DOHH2 (cell line): ENCODE data around the gene PRKCE.

ENCODE experiments used
- H3F3A ChIP-seq: fragments of 200-600 bp; sonication (generic), shearing (Covaris generic); 2 replicates; pipeline ENCODE4 v1.6.0; 2016; ENCODE audit warnings: antibody characterized with exemption, mild to moderate bottlenecking; ENCODE audit not compliant: control insufficient read depth, insufficient read depth
- H3K27ac ChIP-seq: fragments of 200-600 bp; sonication (generic); 2 replicates; pipeline ENCODE4 v1.5.1; 2014; ENCODE audit warnings: low read depth, mild to moderate bottlenecking, low read length, moderate library complexity
- H3K27me3 ChIP-seq: fragments of 200-600 bp; sonication (generic); 2 replicates; pipeline ENCODE4 v1.6.1; 2014; ENCODE audit warnings: mild to moderate bottlenecking, low read length, mixed read lengths; ENCODE audit not compliant: control insufficient read depth
- H3K36me3 ChIP-seq: fragments of 200-600 bp; sonication (generic); 2 replicates; pipeline ENCODE4 v1.6.1; 2014; ENCODE audit warnings: mild to moderate bottlenecking, low read length, moderate library complexity, mixed read lengths; ENCODE audit not compliant: control insufficient read depth
- H3K4me1 ChIP-seq: fragments of 200-600 bp; sonication (generic); 2 replicates; pipeline ENCODE4 v1.6.1; 2014; ENCODE audit warnings: mild to moderate bottlenecking, low read length, mixed read lengths; ENCODE audit not compliant: control insufficient read depth
- H3K4me2 ChIP-seq: fragments of 200-600 bp; sonication (generic); 2 replicates; pipeline ENCODE4 v1.6.0; 2014; ENCODE audit warnings: mild to moderate bottlenecking, low read length, moderate library complexity
- H3K4me3 ChIP-seq: fragments of 200-600 bp; sonication (generic); 2 replicates; pipeline ENCODE4 v1.5.1; 2014; ENCODE audit warnings: mild to moderate bottlenecking, low read length, mixed read lengths
- H3K79me2 ChIP-seq: fragments of 200-600 bp; sonication (generic); 2 replicates; pipeline ENCODE4 v1.6.1; 2014; ENCODE audit warnings: mild to moderate bottlenecking, low read length, mixed read lengths; ENCODE audit not compliant: control insufficient read depth
- H3K9me2 ChIP-seq: fragments of 200-600 bp; sonication (generic); replicated peaks from 2 replicates; pipeline ENCODE4 v1.6.1; 2014; ENCODE audit warnings: mild to moderate bottlenecking, low read length, mixed read lengths; ENCODE audit not compliant: control insufficient read depth
- H3K9me3 ChIP-seq: fragments of 200-600 bp; sonication (generic); 2 replicates; pipeline ENCODE4 v1.6.1; 2014; ENCODE audit warnings: antibody characterized with exemption, low read length, mixed read lengths; ENCODE audit not compliant: control insufficient read depth, insufficient read depth
- H4K20me1 ChIP-seq: fragments of 200-600 bp; sonication (generic); 2 replicates; pipeline ENCODE4 v1.6.0; 2014; ENCODE audit warnings: low read depth, mild to moderate bottlenecking, antibody characterized with exemption, low read length, moderate library complexity; ENCODE audit not compliant: control insufficient read depth, insufficient read depth
- EZH2phosphoT487 ChIP-seq: fragments of 200-600 bp; sonication (generic); IDR thresholded peaks from 2 replicates; pipeline ENCODE4 v1.6.1; 2017; ENCODE audit warnings: borderline replicate concordance, mild to moderate bottlenecking, antibody characterized with exemption, low read length, moderate library complexity, mixed read lengths
- TF ChIP-seq, protein P1 (sequence below): fragments of 200-600 bp; sonication (generic); IDR thresholded peaks from one replicate; pipeline ENCODE4 v1.5.1; 2014; ENCODE audit warnings: antibody characterized with exemption, mild to moderate bottlenecking, low read depth, low read length; ENCODE audit not compliant: poor library complexity, severe bottlenecking

The PRKCE gene

DNA sequence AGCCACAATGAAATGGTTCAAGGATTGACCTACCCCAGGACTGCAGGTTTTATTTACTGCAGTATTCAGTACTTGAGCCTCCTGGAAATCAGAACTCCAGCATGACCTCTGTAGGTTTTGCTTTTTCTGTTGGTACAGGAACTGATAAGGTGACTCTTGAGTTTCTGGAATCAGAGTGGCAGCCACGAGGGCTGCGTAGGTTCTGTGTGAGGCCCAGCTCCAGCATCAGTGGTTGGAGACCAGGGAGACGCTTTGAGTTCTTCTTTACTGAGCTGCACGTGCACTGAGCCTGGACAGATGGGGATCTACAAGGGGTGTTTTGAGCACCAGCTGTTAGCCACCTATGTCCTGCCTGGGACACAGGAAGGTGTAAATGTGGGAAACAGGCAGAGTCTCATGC lies 423.0 kb downstream of the PRKCE start:
- Histone ChIP-seq H3K27ac (no peak overlapping the region), H4K20me1 (no peaks in the 10 kb centered on the region), H3K79me2 (no peaks in the 10 kb centered on the region), H3K9me3 (no peaks in the 10 kb centered on the region), H3K36me3 (no peaks in the 10 kb centered on the region), H3K27me3 (no peaks in the 10 kb centered on the region), H3K4me2 (no peak overlapping the region), H3K4me1 (no peaks in the 10 kb centered on the region), H3F3A (no peaks in the 10 kb centered on the region), H3K9me2 (no peaks in the 10 kb centered on the region), H3K4me3 (no peak overlapping the region)
- no peak for TF ChIP-seq EZH2phosphoT487
- TF ChIP-seq, protein P1, sequence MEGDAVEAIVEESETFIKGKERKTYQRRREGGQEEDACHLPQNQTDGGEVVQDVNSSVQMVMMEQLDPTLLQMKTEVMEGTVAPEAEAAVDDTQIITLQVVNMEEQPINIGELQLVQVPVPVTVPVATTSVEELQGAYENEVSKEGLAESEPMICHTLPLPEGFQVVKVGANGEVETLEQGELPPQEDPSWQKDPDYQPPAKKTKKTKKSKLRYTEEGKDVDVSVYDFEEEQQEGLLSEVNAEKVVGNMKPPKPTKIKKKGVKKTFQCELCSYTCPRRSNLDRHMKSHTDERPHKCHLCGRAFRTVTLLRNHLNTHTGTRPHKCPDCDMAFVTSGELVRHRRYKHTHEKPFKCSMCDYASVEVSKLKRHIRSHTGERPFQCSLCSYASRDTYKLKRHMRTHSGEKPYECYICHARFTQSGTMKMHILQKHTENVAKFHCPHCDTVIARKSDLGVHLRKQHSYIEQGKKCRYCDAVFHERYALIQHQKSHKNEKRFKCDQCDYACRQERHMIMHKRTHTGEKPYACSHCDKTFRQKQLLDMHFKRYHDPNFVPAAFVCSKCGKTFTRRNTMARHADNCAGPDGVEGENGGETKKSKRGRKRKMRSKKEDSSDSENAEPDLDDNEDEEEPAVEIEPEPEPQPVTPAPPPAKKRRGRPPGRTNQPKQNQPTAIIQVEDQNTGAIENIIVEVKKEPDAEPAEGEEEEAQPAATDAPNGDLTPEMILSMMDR: no peak

DNA sequence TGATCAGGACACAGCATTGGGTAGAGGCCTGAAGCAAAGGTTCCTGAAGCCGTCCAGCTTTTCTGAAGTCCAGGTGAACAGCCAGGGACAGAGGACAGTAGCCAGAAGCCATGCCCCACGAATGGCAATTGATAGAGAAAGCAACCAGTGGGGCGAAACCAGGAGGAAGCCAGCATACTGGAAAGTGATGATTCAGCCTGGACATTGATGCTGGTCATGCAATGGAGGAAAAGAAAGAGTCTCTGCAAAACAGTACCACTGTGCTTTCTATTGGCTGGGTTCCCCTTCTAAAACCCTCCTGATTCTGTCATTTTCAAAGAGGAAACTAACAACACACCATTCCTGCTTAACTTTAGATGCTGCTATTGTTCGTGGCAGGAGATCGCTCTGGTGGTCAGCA lies 424.4 kb downstream of the PRKCE start:
- H3K79me2 ChIP-seq: no peaks in the 10 kb centered on the region
- H3K9me3 ChIP-seq: no peaks in the 10 kb centered on the region
- H4K20me1 ChIP-seq: no peaks in the 10 kb centered on the region
- no peaks in the 10 kb centered on the region for H3F3A ChIP-seq
- no peak for TF ChIP-seq EZH2phosphoT487
- TF ChIP-seq, protein P1: no peak
- no peak overlapping the region for H3K4me3 ChIP-seq
- no peak overlapping the region for H3K4me2 ChIP-seq
- H3K4me1 ChIP-seq: no peaks in the 10 kb centered on the region
- no peaks in the 10 kb centered on the region for H3K9me2 ChIP-seq
- H3K27me3 ChIP-seq: no peaks in the 10 kb centered on the region
- H3K36me3 ChIP-seq: no peaks in the 10 kb centered on the region
- no peak overlapping the region for H3K27ac ChIP-seq

DNA sequence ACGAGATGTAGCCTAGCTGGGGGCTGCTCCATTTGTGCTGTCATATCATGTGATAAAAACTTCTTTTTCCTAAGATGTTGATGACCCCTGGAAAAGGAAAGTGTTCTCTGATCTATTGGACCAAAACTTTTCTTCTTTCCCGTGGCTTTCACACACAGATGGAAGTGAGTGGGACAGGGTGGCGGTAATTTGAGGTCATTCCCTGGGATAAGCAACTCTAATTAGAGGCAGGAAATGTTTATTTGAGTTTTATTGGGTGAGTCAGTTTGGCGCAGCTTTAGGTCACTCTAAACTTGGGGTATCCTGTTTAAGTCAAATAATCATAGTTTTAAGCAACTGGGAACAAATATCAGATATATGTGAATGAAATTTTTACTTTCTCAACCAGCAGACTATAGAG lies 424.8 kb downstream of the PRKCE start:
- no peak overlapping the region for H3K4me3 ChIP-seq
- H3F3A ChIP-seq: no peaks in the 10 kb centered on the region
- H3K27me3 ChIP-seq: no peaks in the 10 kb centered on the region
- H3K4me1 ChIP-seq: no peaks in the 10 kb centered on the region
- H4K20me1 ChIP-seq: no peaks in the 10 kb centered on the region
- H3K9me3 ChIP-seq: no peaks in the 10 kb centered on the region
- H3K36me3 ChIP-seq: no peaks in the 10 kb centered on the region
- TF ChIP-seq EZH2phosphoT487: no peak
- TF ChIP-seq, protein P1: no peak
- no peak overlapping the region for H3K27ac ChIP-seq
- H3K79me2 ChIP-seq: no peaks in the 10 kb centered on the region
- no peaks in the 10 kb centered on the region for H3K9me2 ChIP-seq
- no peak overlapping the region for H3K4me2 ChIP-seq

DNA sequence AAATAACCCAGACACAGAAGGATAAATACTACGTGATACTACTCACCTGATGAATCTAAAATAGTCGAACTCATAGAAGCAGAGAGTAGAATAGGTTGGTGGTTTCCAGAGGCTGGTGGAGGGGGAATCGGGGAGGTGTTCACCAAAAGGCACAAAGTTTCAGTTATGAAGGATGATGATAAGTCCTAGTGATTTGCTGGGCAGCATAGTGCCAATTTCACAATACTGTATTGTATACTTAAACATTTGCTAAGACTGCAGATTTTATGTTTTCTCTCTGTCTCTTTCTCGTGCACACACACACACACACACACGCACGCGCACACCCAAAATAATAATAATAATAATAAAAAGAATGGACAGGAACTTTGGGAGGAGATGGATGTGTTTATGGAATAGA lies 425.4 kb downstream of the PRKCE start:
- TF ChIP-seq, protein P1: no peak
- no peak for TF ChIP-seq EZH2phosphoT487
- Histone ChIP-seq H3K4me1 (no peaks in the 10 kb centered on the region), H3K27me3 (no peaks in the 10 kb centered on the region), H3K27ac (no peak overlapping the region), H3K9me2 (no peaks in the 10 kb centered on the region), H3K4me2 (no peak overlapping the region), H3K4me3 (no peak overlapping the region), H3K36me3 (no peaks in the 10 kb centered on the region), H3K9me3 (no peaks in the 10 kb centered on the region), H3K79me2 (no peaks in the 10 kb centered on the region), H4K20me1 (no peaks in the 10 kb centered on the region), H3F3A (no peaks in the 10 kb centered on the region)
